Right cardiac atrium (tissue), 5 donors: ENCODE data around the gene NLGN2. TPM values are rescaled to one million over a fixed set of nuclear protein-coding genes. Genes with fewer than 3 reads are reported as not detected.
"Not testable (repeated sequence)": the region's sequence is repeated elsewhere in the genome, so short reads cannot be mapped to it uniquely, and the experiment has no call there.

Experiments used
- ATAC-seq, 2 donors: fragments of 200-7000 bp; cut with Tn5 transposase; one replicate each; pipeline versions ENCODE4 v1.8.0 to v1.9.1; 2020; ENCODE audit warnings: moderate library complexity in 2 of 2, mild to moderate bottlenecking in 1 of 2
- DNase-seq, 3 donors: peaks; one replicate each; pipeline ENCODE4 v3.0.0-alpha.2; 2020
- H3K27ac ChIP-seq: one replicate; pipeline ENCODE4 v1.5.1; 2013; ENCODE audit warnings: mild to moderate bottlenecking, low read length, control low read depth, moderate library complexity
- H3K27me3 ChIP-seq: one replicate; pipeline ENCODE4 v1.6.1; 2013; ENCODE audit not compliant: control insufficient read depth, insufficient read depth
- H3K4me1 ChIP-seq: one replicate; pipeline ENCODE4 v1.6.1; 2013; ENCODE audit warnings: low read length; ENCODE audit not compliant: control insufficient read depth, insufficient read depth
- H3K4me3 ChIP-seq: one replicate; pipeline ENCODE4 v1.5.1; 2013; ENCODE audit warnings: low read length, control low read depth
- H3K9me3 ChIP-seq: one replicate; pipeline ENCODE4 v1.6.1; 2013; ENCODE audit warnings: low read length; ENCODE audit not compliant: control insufficient read depth
- WGBS: extraction: QIAGEN DNeasy Blood & Tissue Kit; methylation state at CpG from one replicate; pipeline ENCODE4 v1.1.7; 2013; 5-methylcytosine and 5-hydroxymethylcytosine counted together
- intact Hi-C, 4 donors: fragments of 100-400 bp; cut with DNase I; formaldehyde crosslinking; loops; one replicate each; pipeline versions ENCODE4 v1.11.0 to v1.14.0; 2022 to 2023
- long read RNA-seq, 4 donors: library from polyadenylated mRNA; unstranded; transcript quantifications; one replicate each; pipeline ENCODE4 v2.0.0, GENCODE V29; 2020 to 2021
- polyA plus RNA-seq: library from polyadenylated mRNA; stranded (reverse); fragments of 200-250 nt; gene quantifications from one replicate; pipeline ENCODE4 v1.2.3, GENCODE V29; 2013
- total RNA-seq, 4 donors: library from RNA; stranded (reverse); fragmentation: NEBNext Ultra II Directional; extraction: Animal tissue kit (Norgen Biotek cat#: 25700); gene quantifications; one replicate each; pipeline ENCODE4 v1.2.1, GENCODE V29; 2021
- donor health status: healthy with polysubstance abuse.
- donor health status: DM: no; HTN: yes; CAD: no.
- donor health status: DM: no; HTN: no; CAD: no.
- donor health status: DM: no; HTN: yes; CAD: no; lungs with severe emphysema.
- donor health status: DM: yes; HTN: yes; CAD: no.

The NLGN2 gene
- 10 to 100 TPM; 10.7 to 15.7 (median 14.1) TPM for total RNA-seq
- 6.9 TPM for polyA plus RNA-seq
- long read RNA-seq, donor 1, partial matches to known transcripts, result 0 of 8 reads
- long read RNA-seq, donor 1, other reads (novel, unspliced or antisense), result 8 of 8 reads
- long read RNA-seq, donor 2, result 0 reads
- long read RNA-seq, donor 3, partial matches to known transcripts, result 0 of 7 reads
- long read RNA-seq, donor 3, other reads (novel, unspliced or antisense), result 7 of 7 reads
- long read RNA-seq, donor 4, partial matches to known transcripts, result 1 of 6 reads
- long read RNA-seq, donor 4, other reads (novel, unspliced or antisense), result 5 of 6 reads

GRCh38 chr17:7407485-7408251 is at the start of gene NLGN2:
TSS of gene NLGN2 (plus strand) at chr17:7407845. CDS start at chr17:7408256, 411 bp downstream.
- Histone ChIP-seq H3K27ac (no peak within 1 kb of the TSS), H3K4me3 (no peak within 1 kb of the TSS), H3K27me3 (no peaks in the 10 kb centered on the region), H3K9me3 (no peaks in the 10 kb centered on the region), H3K4me1 (peaks cover 3% of the 10 kb centered on the region)
- DNase-seq (peak in 1 of 3 donors; percentile 20), ATAC-seq (no peak)
- WGBS, result 59% methylated on average over 11 of the region's 12 CpGs
- intact Hi-C loops, result no loop called here

GRCh38 chr17:7361906-7362305 is 45.7 kb upstream of the NLGN2 start:
- WGBS, result 64% methylated on average over 3 of the region's 3 CpGs
- ATAC-seq, result no peak
- no peak for DNase-seq
- Histone ChIP-seq H3K27me3 (no peaks in the 10 kb centered on the region), H3K4me1 (no peaks in the 10 kb centered on the region), H3K9me3 (no peaks in the 10 kb centered on the region), H3K27ac (no peak overlapping the region), H3K4me3 (no peak overlapping the region)
- intact Hi-C loops, result loop anchor here in 1 of 4 donors (10.0 kb wide), 1 partner anchor 73 kb away; the partner anchor contains the start of genes FGF11 and TMEM102

- WGBS, result 94% methylated on average over 6 of the region's 6 CpGs
- intact Hi-C loops, result loop anchor here in 1 of 4 donors (10.0 kb wide), 1 partner anchor 71 kb away; the partner anchor contains the start of genes FGF11 and TMEM102
- Histone ChIP-seq H3K4me1 (no peaks in the 10 kb centered on the region), H3K4me3 (no peak overlapping the region), H3K27ac (no peak overlapping the region), H3K27me3 (no peaks in the 10 kb centered on the region), H3K9me3 (no peaks in the 10 kb centered on the region)
- DNase-seq (peak in 1 of 3 donors; percentile 14), ATAC-seq (no peak)
These were observed 44.3 kb upstream of the NLGN2 start for GRCh38 chr17:7363311-7363710.

GRCh38 chr17:7365963-7366362 is 41.7 kb upstream of the NLGN2 start:
- ATAC-seq, H3K27ac ChIP-seq, H3K4me3 ChIP-seq, H3K4me1 ChIP-seq, DNase-seq, H3K9me3 ChIP-seq, H3K27me3 ChIP-seq: not testable (repeated sequence)
- WGBS, result 82% methylated on average over 6 of the region's 7 CpGs
- intact Hi-C loops, result loop anchor here in 1 of 4 donors (10.0 kb wide), 1 partner anchor 69 kb away; the partner anchor contains the start of genes FGF11 and TMEM102

- Histone ChIP-seq H3K27ac (no peak overlapping the region), H3K9me3 (no peaks in the 10 kb centered on the region), H3K4me3 (no peak overlapping the region), H3K4me1 (no peaks in the 10 kb centered on the region), H3K27me3 (no peaks in the 10 kb centered on the region)
- 77% methylated on average over 8 of the region's 8 CpGs for WGBS
- intact Hi-C loops, result loop anchor here in 1 of 4 donors (10.0 kb wide), 1 partner anchor 68 kb away; the partner anchor contains the start of genes FGF11 and TMEM102
- DNase-seq, result peak in 1 of 3 donors; percentile 31
- peak in 1 of 2 donors; percentile 13 for ATAC-seq
These were observed 40.6 kb upstream of the NLGN2 start for GRCh38 chr17:7367083-7367482.

GRCh38 chr17:7367918-7368598 is 39.6 kb upstream of the NLGN2 start:
- H3K4me1 ChIP-seq, result no peaks in the 10 kb centered on the region
- intact Hi-C loops, result loop anchor here in 1 of 4 donors (10.0 kb wide), 1 partner anchor 67 kb away; the partner anchor contains the start of genes FGF11 and TMEM102
- peak in 1 of 3 donors; percentile 5 for DNase-seq
- H3K9me3 ChIP-seq, result no peaks in the 10 kb centered on the region
- no peak for ATAC-seq
- H3K4me3 ChIP-seq, result no peak overlapping the region
- no peak overlapping the region for H3K27ac ChIP-seq
- WGBS, result 60% methylated on average over 13 of the region's 13 CpGs
- no peaks in the 10 kb centered on the region for H3K27me3 ChIP-seq

GRCh38 chr17:7368599-7368994 is 39.0 kb upstream of the NLGN2 start:
- not testable (repeated sequence) for H3K4me1 ChIP-seq, H3K27ac ChIP-seq, H3K27me3 ChIP-seq, H3K9me3 ChIP-seq, ATAC-seq, H3K4me3 ChIP-seq
- intact Hi-C loops, result loop anchor here in 1 of 4 donors (10.0 kb wide), 1 partner anchor 66 kb away; the partner anchor contains the start of genes FGF11 and TMEM102
- peak in 1 of 3 donors; percentile 7 for DNase-seq
- 77% methylated on average over 5 of the region's 5 CpGs for WGBS

GRCh38 chr17:7369825-7370224 is 37.8 kb upstream of the NLGN2 start:
- WGBS, result 86% methylated on average over 5 of the region's 5 CpGs
- no peaks in the 10 kb centered on the region for H3K4me1 ChIP-seq
- H3K9me3 ChIP-seq, result no peaks in the 10 kb centered on the region
- DNase-seq (peak in 1 of 3 donors; percentile 9), ATAC-seq (no peak)
- no peak overlapping the region for H3K27ac ChIP-seq
- intact Hi-C loops, result loop anchor here in 1 of 4 donors (10.0 kb wide), 1 partner anchor 65 kb away; the partner anchor contains the start of genes FGF11 and TMEM102
- no peak overlapping the region for H3K4me3 ChIP-seq
- H3K27me3 ChIP-seq, result no peaks in the 10 kb centered on the region

- 88% methylated on average over 4 of the region's 4 CpGs for WGBS
- no peaks in the 10 kb centered on the region for H3K9me3 ChIP-seq
- no peaks in the 10 kb centered on the region for H3K27me3 ChIP-seq
- no peaks in the 10 kb centered on the region for H3K4me1 ChIP-seq
- intact Hi-C loops, result no loop called here
- DNase-seq (peak in 1 of 3 donors; percentile 1), ATAC-seq (no peak)
- no peak overlapping the region for H3K4me3 ChIP-seq
- H3K27ac ChIP-seq, result no peak overlapping the region
These were observed 36.8 kb upstream of the NLGN2 start for GRCh38 chr17:7370853-7371252.

- Histone ChIP-seq H3K27me3 (no peaks in the 10 kb centered on the region), H3K4me3 (no peak overlapping the region), H3K27ac (no peak overlapping the region), H3K9me3 (no peaks in the 10 kb centered on the region), H3K4me1 (no peaks in the 10 kb centered on the region)
- no peak for DNase-seq
- ATAC-seq, result no peak
- 86% methylated on average over 2 of the region's 2 CpGs for WGBS
- intact Hi-C loops, result no loop called here
These were observed 33.3 kb upstream of the NLGN2 start for GRCh38 chr17:7374353-7374752.
